Stimulated activated naive CD4-positive, alpha-beta T cell treated with Interleukin-2 at 50 U/mL for 16 hours (primary cell): ENCODE measurements around the gene COMTD1.

ENCODE experiments used
- DNase-seq: peaks from one replicate; lab custom pipeline; 2025; lab: John Stamatoyannopoulos, UW

The COMTD1 gene

GRCh38 chr10:75245354-75246250, 9.8 kb upstream of the COMTD1 start:
- DNase-seq = no peak

GRCh38 chr10:75244487-75245353, 9.0 kb upstream of the COMTD1 start:
- no peak for DNase-seq

GRCh38 chr10:75243426-75243825, 7.7 kb upstream of the COMTD1 start:
- DNase-seq = no peak

DNA sequence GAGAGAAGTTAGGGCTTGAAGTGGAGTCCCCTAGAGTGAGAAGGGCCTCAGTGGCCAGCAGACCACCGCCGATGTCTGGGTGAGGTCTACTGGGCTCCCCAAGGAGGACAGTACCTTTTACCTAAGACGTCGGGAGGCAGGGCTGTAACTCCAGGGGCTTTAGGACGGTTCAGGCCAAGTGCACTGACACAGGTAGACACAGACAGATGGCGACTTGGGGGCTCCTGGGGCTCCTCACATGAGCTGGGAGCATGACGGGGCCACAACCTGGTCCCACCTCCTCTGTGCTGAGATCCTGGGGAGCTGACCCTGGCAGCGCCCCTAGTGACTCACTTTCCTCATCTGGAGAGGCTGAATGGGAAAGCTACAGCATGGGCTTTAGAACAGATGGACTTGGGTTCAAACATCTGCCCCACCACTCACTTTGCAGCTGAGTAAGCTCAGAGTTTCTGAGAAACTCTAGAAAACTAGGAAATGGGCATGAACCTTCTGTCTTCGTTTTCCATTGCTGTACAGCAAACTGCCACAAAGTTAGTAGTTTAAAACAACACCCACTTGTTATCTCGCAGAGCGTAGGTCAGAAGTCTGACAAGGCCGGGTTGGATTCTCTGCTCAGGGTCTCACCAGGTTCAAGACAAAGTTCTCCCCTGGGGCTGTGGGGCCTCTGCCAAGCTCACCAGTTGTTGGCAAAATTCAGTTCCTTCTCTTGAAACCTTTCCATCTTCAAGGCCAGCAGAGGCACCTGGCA, 4.7 kb upstream of the COMTD1 start:
- no peak for DNase-seq

GRCh38 chr10:75239096-75239790, 3.5 kb upstream of the COMTD1 start:
- no peak for DNase-seq

- no peak for DNase-seq
These were observed 2.7 kb upstream of the COMTD1 start for GRCh38 chr10:75238182-75239095.

GRCh38 chr10:75236178-75236825, 545 bp upstream of the COMTD1 start:
- DNase-seq = no peak

GRCh38 chr10:75234683-75235374, 928 bp downstream of the COMTD1 start:
- DNase-seq = peak; percentile 53

DNA sequence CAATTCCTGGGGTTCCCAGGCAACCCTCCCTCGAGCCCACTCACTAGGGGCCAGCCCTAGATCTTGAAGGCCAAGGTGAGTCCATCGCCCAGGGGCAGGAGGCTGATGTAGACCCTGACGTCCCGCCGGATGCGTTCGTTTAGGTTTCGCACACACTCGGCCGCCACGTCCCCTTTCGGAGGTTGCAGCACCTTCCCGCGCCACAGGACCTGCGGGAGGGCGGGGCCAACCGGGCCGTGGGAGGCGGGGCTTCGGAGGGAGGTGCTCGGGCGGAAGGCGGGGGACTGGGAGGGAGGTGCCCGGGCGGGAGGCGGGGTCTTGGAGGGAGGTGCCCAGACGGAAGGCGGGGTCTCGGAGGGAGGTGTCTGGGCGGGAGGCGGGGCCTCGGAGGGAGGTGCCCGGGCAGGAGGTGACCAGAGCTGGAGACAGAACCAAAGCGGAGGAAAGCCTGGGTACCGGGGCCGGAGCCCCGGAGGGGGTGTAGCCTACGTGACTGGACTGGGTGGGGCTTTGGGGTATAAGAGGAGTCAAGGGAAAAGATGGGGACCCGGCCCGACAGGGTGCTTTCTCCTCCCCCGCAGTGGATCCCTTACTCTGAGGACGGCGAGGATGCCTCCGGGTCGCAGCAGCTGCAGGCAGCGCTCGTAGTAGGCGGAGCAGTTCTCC, 1.6 kb downstream of the COMTD1 start:
- DNase-seq = peak; percentile 95

- no peak for DNase-seq
These were observed 2.2 kb downstream of the COMTD1 start for GRCh38 chr10:75233444-75234016.

GRCh38 chr10:75231672-75232581, 3.8 kb downstream of the COMTD1 start:
- no peak for DNase-seq

- peak; percentile 89 for DNase-seq
These were observed 5.1 kb downstream of the COMTD1 start for GRCh38 chr10:75230600-75231038.

DNA sequence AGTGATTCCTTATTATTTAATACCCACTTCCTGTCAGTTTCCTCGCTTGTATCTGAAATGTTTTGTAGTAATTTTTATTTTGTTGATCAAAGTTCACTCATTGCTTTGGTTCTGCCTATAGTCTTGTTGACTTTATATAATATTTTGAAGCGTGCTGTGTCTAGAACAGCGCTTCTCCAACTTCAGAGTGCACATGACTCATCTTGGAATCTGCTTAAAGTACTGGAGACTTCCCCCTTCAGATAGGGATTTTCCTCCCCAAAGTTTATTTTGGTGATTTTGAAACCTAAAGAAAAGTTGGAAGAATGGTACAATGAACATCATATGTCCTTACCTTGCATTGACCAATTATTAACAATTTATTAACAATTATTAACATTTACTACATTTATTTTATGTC, 5.8 kb downstream of the COMTD1 start:
- no peak for DNase-seq

GRCh38 chr10:75228834-75229233, 6.9 kb downstream of the COMTD1 start:
- DNase-seq = no peak

DNA sequence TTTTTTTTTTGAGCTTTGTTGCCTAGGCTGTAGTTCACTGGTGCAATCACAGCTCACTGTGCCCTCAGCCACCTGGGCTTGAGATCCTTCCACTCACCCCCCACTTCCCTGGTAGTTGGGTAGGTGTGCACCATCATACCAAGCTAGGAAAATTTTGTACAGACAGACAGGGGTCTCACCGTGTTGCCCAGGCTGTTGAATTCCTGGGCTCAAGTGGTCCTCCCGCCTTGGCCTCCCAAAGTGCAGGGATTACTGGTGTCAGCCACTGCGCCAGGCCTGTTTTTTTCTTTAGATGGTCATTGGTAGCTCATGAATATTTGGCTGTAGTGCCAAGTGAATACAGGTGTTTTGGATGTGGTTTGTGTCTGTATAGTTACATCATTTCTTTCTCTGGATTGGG, 7.5 kb downstream of the COMTD1 start:
- no peak for DNase-seq

DNA sequence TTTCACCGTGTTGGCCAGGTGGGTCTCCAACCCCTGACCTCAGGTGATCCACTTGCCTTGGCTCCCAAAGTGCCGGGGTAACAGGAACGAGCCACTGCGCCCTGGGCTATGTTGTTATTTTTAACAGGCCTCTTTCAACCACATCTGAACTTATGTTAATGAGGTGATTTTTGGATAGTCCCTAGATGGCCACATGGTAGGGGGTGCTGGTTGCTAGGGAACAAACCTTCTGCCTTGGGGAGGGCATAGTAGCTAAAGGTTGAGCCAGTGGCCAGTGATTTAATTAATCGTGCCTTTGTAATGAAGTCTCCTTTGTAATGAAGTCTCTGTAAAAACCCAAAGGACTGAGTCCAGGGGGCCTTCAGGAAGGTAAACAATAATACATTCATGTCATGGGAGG, 9.1 kb downstream of the COMTD1 start:
- no peak for DNase-seq

DNA sequence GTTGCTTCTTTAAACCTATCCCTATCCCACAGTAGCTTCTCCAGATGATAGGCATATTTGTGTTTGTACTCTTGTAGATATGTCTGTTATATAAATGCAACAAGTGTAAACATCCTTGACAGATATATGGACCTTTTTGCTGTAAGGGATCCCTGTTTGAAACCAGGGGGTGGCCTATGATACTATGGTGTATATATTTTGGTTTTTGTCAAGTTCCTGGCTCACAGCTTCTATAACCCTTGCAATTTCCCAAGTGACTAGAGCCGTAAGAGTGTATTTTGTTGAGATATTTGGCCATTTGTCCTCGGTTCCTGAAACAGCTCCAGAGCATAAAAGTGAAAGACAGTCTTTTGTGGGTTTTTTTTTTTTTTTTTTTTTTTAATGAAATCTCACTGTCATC, 9.7 kb downstream of the COMTD1 start:
- DNase-seq = no peak
